Measurements from ENCODE around the gene MYO3B. TPM values are rescaled to one million over a fixed set of nuclear protein-coding genes. Genes with fewer than 3 reads are reported as not detected.

MYO3B gene
- total and polyA plus RNA-seq, 8 donors = 0.38 to 1.3 (median 0.52) TPM

GRCh38 chr2:170639635-170640034 is 461.7 kb downstream of the MYO3B start:
- Histone ChIP-seq H3K36me3 (no peaks in the 10 kb centered on the region), H3K4me1 (no peaks in the 10 kb centered on the region), H3K9me3 (no peaks in the 10 kb centered on the region), H3K27me3 (no peaks in the 10 kb centered on the region), H3K4me3 (no peak overlapping the region), H3K27ac (no peak overlapping the region)
- no peak for FAIRE-seq
- TF ChIP-seq, protein P1, sequence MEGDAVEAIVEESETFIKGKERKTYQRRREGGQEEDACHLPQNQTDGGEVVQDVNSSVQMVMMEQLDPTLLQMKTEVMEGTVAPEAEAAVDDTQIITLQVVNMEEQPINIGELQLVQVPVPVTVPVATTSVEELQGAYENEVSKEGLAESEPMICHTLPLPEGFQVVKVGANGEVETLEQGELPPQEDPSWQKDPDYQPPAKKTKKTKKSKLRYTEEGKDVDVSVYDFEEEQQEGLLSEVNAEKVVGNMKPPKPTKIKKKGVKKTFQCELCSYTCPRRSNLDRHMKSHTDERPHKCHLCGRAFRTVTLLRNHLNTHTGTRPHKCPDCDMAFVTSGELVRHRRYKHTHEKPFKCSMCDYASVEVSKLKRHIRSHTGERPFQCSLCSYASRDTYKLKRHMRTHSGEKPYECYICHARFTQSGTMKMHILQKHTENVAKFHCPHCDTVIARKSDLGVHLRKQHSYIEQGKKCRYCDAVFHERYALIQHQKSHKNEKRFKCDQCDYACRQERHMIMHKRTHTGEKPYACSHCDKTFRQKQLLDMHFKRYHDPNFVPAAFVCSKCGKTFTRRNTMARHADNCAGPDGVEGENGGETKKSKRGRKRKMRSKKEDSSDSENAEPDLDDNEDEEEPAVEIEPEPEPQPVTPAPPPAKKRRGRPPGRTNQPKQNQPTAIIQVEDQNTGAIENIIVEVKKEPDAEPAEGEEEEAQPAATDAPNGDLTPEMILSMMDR (IDR thresholded peaks at IDR 0.05) = no peak
- WGBS, 2 donors = 73 to 82% methylated on average over 3 of the region's 3 CpGs
- no peak for ATAC-seq
- DNase-seq = no peak
- intact Hi-C loops (cut with DNase I) = no loop called here

DNA sequence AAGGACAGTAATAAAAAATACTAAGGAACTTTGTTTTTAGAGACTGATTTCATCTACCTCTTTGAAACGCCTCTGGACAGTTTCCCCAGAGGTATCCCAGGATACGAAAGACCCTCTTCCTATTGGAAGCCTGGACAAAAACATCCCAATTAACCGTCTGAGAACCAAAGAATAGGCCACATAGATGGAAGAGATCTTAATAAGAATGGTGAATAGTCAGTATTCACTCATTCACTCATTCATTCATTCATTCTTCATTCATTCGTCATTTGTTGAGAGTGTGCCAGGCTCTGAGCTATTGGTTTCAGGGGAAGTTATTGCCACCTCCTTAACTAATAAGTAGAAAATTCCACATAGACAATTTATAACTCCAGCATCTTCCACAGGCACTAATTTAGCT is 464.0 kb downstream of the MYO3B start:
- ATAC-seq (no peak), FAIRE-seq (no peak), DNase-seq (no peak)
- Histone ChIP-seq H3K27me3 (no peaks in the 10 kb centered on the region), H3K36me3 (no peaks in the 10 kb centered on the region), H3K27ac (no peak overlapping the region), H3K4me3 (no peak overlapping the region), H3K9me3 (no peaks in the 10 kb centered on the region), H3K4me1 (no peaks in the 10 kb centered on the region)
- WGBS, 2 donors = 79 to 85% methylated on average over 4 of the region's 4 CpGs
- TF ChIP-seq, protein P1 (IDR thresholded peaks at IDR 0.05) = no peak
- intact Hi-C loops (cut with DNase I) = no loop called here

GRCh38 chr2:170643346-170643745 is 465.4 kb downstream of the MYO3B start:
- Histone ChIP-seq H3K9me3 (no peaks in the 10 kb centered on the region), H3K36me3 (no peaks in the 10 kb centered on the region), H3K27me3 (no peaks in the 10 kb centered on the region), H3K4me1 (no peaks in the 10 kb centered on the region), H3K27ac (no peak overlapping the region), H3K4me3 (no peak overlapping the region)
- whole genome bisulfite sequencing, 2 donors = 72 to 88% methylated on average over 2 of the region's 2 CpGs
- TF ChIP-seq, protein P1 (IDR thresholded peaks at IDR 0.05) = no peak
- no peak for FAIRE-seq
- no peak for DNase-seq
- intact Hi-C loops (cut with DNase I) = no loop called here
- ATAC-seq = no peak

- DNase-seq (no peak), FAIRE-seq (no peak), ATAC-seq (no peak)
- TF ChIP-seq, protein P1 (IDR thresholded peaks at IDR 0.05) = no peak
- Histone ChIP-seq H3K4me1 (no peaks in the 10 kb centered on the region), H3K27ac (no peak overlapping the region), H3K36me3 (no peaks in the 10 kb centered on the region), H3K27me3 (no peaks in the 10 kb centered on the region), H3K9me3 (no peaks in the 10 kb centered on the region), H3K4me3 (no peak overlapping the region)
- intact Hi-C loops (cut with DNase I) = no loop called here
- WGBS, 2 donors = 82 to 85% methylated on average over 8 of the region's 8 CpGs
Observed at GRCh38 chr2:170647741-170648436, 469.9 kb downstream of the MYO3B start.

GRCh38 chr2:170651624-170652325 is 473.8 kb downstream of the MYO3B start:
- 45 to 54% methylated on average over 9 of the region's 9 CpGs for WGBS, 2 donors
- no peak for FAIRE-seq

More at GRCh38 chr2:170651624-170652325, 473.8 kb downstream of the MYO3B start:
- H3K36me3 ChIP-seq = no peaks in the 10 kb centered on the region
- DNase-seq = no peak
- intact Hi-C loops (cut with DNase I) = no loop called here
- no peak for ATAC-seq
- H3K9me3 ChIP-seq = no peaks in the 10 kb centered on the region
- no peak overlapping the region for H3K27ac ChIP-seq
- TF ChIP-seq, protein P1 (IDR thresholded peaks at IDR 0.05) = no peak
- no peak overlapping the region for H3K4me3 ChIP-seq
- H3K4me1 ChIP-seq = no peaks in the 10 kb centered on the region
- H3K27me3 ChIP-seq = no peaks in the 10 kb centered on the region

Data from pancreas (tissue), 10 donors.